ENCODE data around the gene SNED1.

Gene SNED1

GRCh38 chr2:241063587-241063986 is 65.2 kb downstream of the SNED1 start:
- Histone ChIP-seq H3K36me3 (ENCODE audit: control insufficient read depth, insufficient read depth, low read length) (no peaks in the 10 kb centered on the region), H3K9ac (ENCODE audit: low read length) (no peak overlapping the region), H3K9me3 (ENCODE audit: control insufficient read depth, low read length) (no peaks in the 10 kb centered on the region), H3K27me3 (ENCODE audit: control insufficient read depth, insufficient read depth, low read length) (peaks cover 3% of the 10 kb centered on the region), H3K4me1 (ENCODE audit: control insufficient read depth, insufficient read depth, low read length) (peaks cover 19% of the 10 kb centered on the region), H3K4me3 (ENCODE audit: low read length) (no peak overlapping the region)

GRCh38 chr2:241064008-241064801 is 65.8 kb downstream of the SNED1 start:
- no peaks in the 10 kb centered on the region for H3K9me3 ChIP-seq (ENCODE audit: control insufficient read depth, low read length)
- H3K27me3 ChIP-seq (ENCODE audit: control insufficient read depth, insufficient read depth, low read length), result peaks cover 3% of the 10 kb centered on the region
- H3K4me3 ChIP-seq (ENCODE audit: low read length), result no peak overlapping the region
- no peak overlapping the region for H3K9ac ChIP-seq (ENCODE audit: low read length)
- H3K4me1 ChIP-seq (ENCODE audit: control insufficient read depth, insufficient read depth, low read length), result peaks cover 19% of the 10 kb centered on the region
- no peaks in the 10 kb centered on the region for H3K36me3 ChIP-seq (ENCODE audit: control insufficient read depth, insufficient read depth, low read length)

- Histone ChIP-seq H3K9ac (ENCODE audit: low read length) (no peak overlapping the region), H3K27me3 (ENCODE audit: control insufficient read depth, insufficient read depth, low read length) (peaks cover 3% of the 10 kb centered on the region), H3K4me3 (ENCODE audit: low read length) (no peak overlapping the region), H3K4me1 (ENCODE audit: control insufficient read depth, insufficient read depth, low read length) (peaks cover 19% of the 10 kb centered on the region), H3K36me3 (ENCODE audit: control insufficient read depth, insufficient read depth, low read length) (no peaks in the 10 kb centered on the region), H3K9me3 (ENCODE audit: control insufficient read depth, low read length) (no peaks in the 10 kb centered on the region)
Measured at GRCh38 chr2:241064802-241065354, 66.5 kb downstream of the SNED1 start.

GRCh38 chr2:241065355-241065803 is 67.0 kb downstream of the SNED1 start:
- no peak overlapping the region for H3K4me3 ChIP-seq (ENCODE audit: low read length)
- no peaks in the 10 kb centered on the region for H3K36me3 ChIP-seq (ENCODE audit: control insufficient read depth, insufficient read depth, low read length)
- H3K27me3 ChIP-seq (ENCODE audit: control insufficient read depth, insufficient read depth, low read length), result peaks cover 3% of the 10 kb centered on the region

GRCh38 chr2:241066171-241066892 is 67.9 kb downstream of the SNED1 start:
- Histone ChIP-seq H3K4me1 (ENCODE audit: control insufficient read depth, insufficient read depth, low read length) (peaks cover 19% of the 10 kb centered on the region), H3K9ac (ENCODE audit: low read length) (no peak overlapping the region), H3K9me3 (ENCODE audit: control insufficient read depth, low read length) (no peaks in the 10 kb centered on the region), H3K36me3 (ENCODE audit: control insufficient read depth, insufficient read depth, low read length) (no peaks in the 10 kb centered on the region), H3K27me3 (ENCODE audit: control insufficient read depth, insufficient read depth, low read length) (peaks cover 3% of the 10 kb centered on the region), H3K4me3 (ENCODE audit: low read length) (no peak overlapping the region)

More at GRCh38 chr2:241065355-241065803, 67.0 kb downstream of the SNED1 start:
- Histone ChIP-seq H3K9ac (ENCODE audit: low read length) (no peak overlapping the region), H3K4me1 (ENCODE audit: control insufficient read depth, insufficient read depth, low read length) (peaks cover 19% of the 10 kb centered on the region), H3K9me3 (ENCODE audit: control insufficient read depth, low read length) (no peaks in the 10 kb centered on the region)

GRCh38 chr2:241066893-241067341 is 68.5 kb downstream of the SNED1 start:
- H3K27me3 ChIP-seq (ENCODE audit: control insufficient read depth, insufficient read depth, low read length), result peaks cover 3% of the 10 kb centered on the region
- H3K36me3 ChIP-seq (ENCODE audit: control insufficient read depth, insufficient read depth, low read length), result no peaks in the 10 kb centered on the region
- no peaks in the 10 kb centered on the region for H3K9me3 ChIP-seq (ENCODE audit: control insufficient read depth, low read length)
- H3K9ac ChIP-seq (ENCODE audit: low read length), result no peak overlapping the region
- H3K4me3 ChIP-seq (ENCODE audit: low read length), result no peak overlapping the region
- peaks cover 19% of the 10 kb centered on the region for H3K4me1 ChIP-seq (ENCODE audit: control insufficient read depth, insufficient read depth, low read length)

- Histone ChIP-seq H3K4me3 (ENCODE audit: low read length) (no peak overlapping the region), H3K9me3 (ENCODE audit: control insufficient read depth, low read length) (no peaks in the 10 kb centered on the region), H3K4me1 (ENCODE audit: control insufficient read depth, insufficient read depth, low read length) (peaks cover 18% of the 10 kb centered on the region), H3K27me3 (ENCODE audit: control insufficient read depth, insufficient read depth, low read length) (peaks cover 3% of the 10 kb centered on the region), H3K36me3 (ENCODE audit: control insufficient read depth, insufficient read depth, low read length) (no peaks in the 10 kb centered on the region), H3K9ac (ENCODE audit: low read length) (no peak overlapping the region)
Measured at GRCh38 chr2:241067501-241068135, 69.2 kb downstream of the SNED1 start.

GRCh38 chr2:241068136-241068941 is 69.9 kb downstream of the SNED1 start:
- peaks cover 11% of the 10 kb centered on the region for H3K4me1 ChIP-seq (ENCODE audit: control insufficient read depth, insufficient read depth, low read length)
- H3K9me3 ChIP-seq (ENCODE audit: control insufficient read depth, low read length), result no peaks in the 10 kb centered on the region
- peaks cover 3% of the 10 kb centered on the region for H3K27me3 ChIP-seq (ENCODE audit: control insufficient read depth, insufficient read depth, low read length)
- H3K36me3 ChIP-seq (ENCODE audit: control insufficient read depth, insufficient read depth, low read length), result no peaks in the 10 kb centered on the region
- H3K4me3 ChIP-seq (ENCODE audit: low read length), result no peak overlapping the region
- no peak overlapping the region for H3K9ac ChIP-seq (ENCODE audit: low read length)

GRCh38 chr2:241068942-241069810 is 70.8 kb downstream of the SNED1 start:
- H3K4me3 ChIP-seq (ENCODE audit: low read length), result no peak overlapping the region
- peaks cover 5% of the 10 kb centered on the region for H3K4me1 ChIP-seq (ENCODE audit: control insufficient read depth, insufficient read depth, low read length)
- no peaks in the 10 kb centered on the region for H3K9me3 ChIP-seq (ENCODE audit: control insufficient read depth, low read length)
- peaks cover 3% of the 10 kb centered on the region for H3K27me3 ChIP-seq (ENCODE audit: control insufficient read depth, insufficient read depth, low read length)
- no peak overlapping the region for H3K9ac ChIP-seq (ENCODE audit: low read length)
- H3K36me3 ChIP-seq (ENCODE audit: control insufficient read depth, insufficient read depth, low read length), result no peaks in the 10 kb centered on the region

- Histone ChIP-seq H3K36me3 (ENCODE audit: control insufficient read depth, insufficient read depth, low read length) (no peaks in the 10 kb centered on the region), H3K4me3 (ENCODE audit: low read length) (no peak overlapping the region), H3K9me3 (ENCODE audit: control insufficient read depth, low read length) (no peaks in the 10 kb centered on the region), H3K9ac (ENCODE audit: low read length) (no peak overlapping the region), H3K27me3 (ENCODE audit: control insufficient read depth, insufficient read depth, low read length) (peaks cover 1% of the 10 kb centered on the region), H3K4me1 (ENCODE audit: control insufficient read depth, insufficient read depth, low read length) (no peaks in the 10 kb centered on the region)
Measured at GRCh38 chr2:241069821-241070281, 71.4 kb downstream of the SNED1 start.
